Sigmoid colon (tissue), 7 donors: Measurements from ENCODE around the gene RAB6B. TPM values are rescaled to one million over a fixed set of nuclear protein-coding genes. Genes with fewer than 3 reads are reported as not detected.

Experiments
- DNase-seq: peaks from one replicate; pipeline ENCODE4 v3.0.0-alpha.2; 2019
- H3K27ac ChIP-seq, 4 donors: fragments of 200-600 bp; sonication (generic); one replicate each; pipeline ENCODE4 v1.5.1; 2016 to 2019; ENCODE audit warnings: mild to moderate bottlenecking in 1 of 4
- H3K27me3 ChIP-seq, 3 donors: fragments of 200-600 bp; sonication (generic); one replicate each; pipeline ENCODE4 v1.5.1; 2019; ENCODE audit warnings: mild to moderate bottlenecking in 1 of 3
- H3K36me3 ChIP-seq, 4 donors: fragments of 200-600 bp; sonication (generic); one replicate each; pipeline ENCODE4 v1.5.1; 2016 to 2019
- H3K4me1 ChIP-seq, 4 donors: fragments of 200-600 bp; sonication (generic); one replicate each; pipeline ENCODE4 v1.5.1; 2017 to 2019
- H3K4me3 ChIP-seq, 4 donors: fragments of 200-600 bp; sonication (generic); one replicate each; pipeline ENCODE4 v1.5.1; 2017 to 2019; ENCODE audit warnings: mild to moderate bottlenecking in 2 of 4, moderate library complexity in 1 of 4
- H3K9me3 ChIP-seq, 4 donors: fragments of 200-600 bp in 3 of 4; sonication (generic) in 3 of 4; one replicate each; pipeline versions ENCODE4 v1.5.1 to v1.6.1; 2013 to 2019
- EP300 ChIP-seq, 4 donors: sonication (generic); formaldehyde crosslinking; IDR thresholded peaks; one replicate each; pipeline ENCODE4 v1.6.1; 2017; ENCODE audit warnings: antibody characterized with exemption in 4 of 4
- POLR2A ChIP-seq, 2 donors: fragments of 450-650 bp; IDR thresholded peaks; one replicate each; pipeline ENCODE4 v1.6.1; 2016; ENCODE audit warnings: antibody characterized with exemption in 2 of 2, mild to moderate bottlenecking in 2 of 2, moderate library complexity in 2 of 2
- POLR2AphosphoS5 ChIP-seq, 4 donors: sonication (generic); formaldehyde crosslinking; IDR thresholded peaks; one replicate each; pipeline ENCODE4 v1.6.1; 2017; ENCODE audit warnings: antibody characterized with exemption in 4 of 4
- WGBS, 2 donors: extraction: QIAGEN DNeasy Blood & Tissue Kit; methylation state at CpG; one replicate each; pipeline ENCODE4 v1.1.7; 2013; 5-methylcytosine and 5-hydroxymethylcytosine counted together
- intact Hi-C: fragments of 100-400 bp; cut with DNase I; formaldehyde crosslinking; loops from one replicate; pipeline ENCODE4 v1.15.1; 2023
- polyA plus RNA-seq, 3 donors: library from polyadenylated mRNA; stranded (reverse); fragments of 200-250 nt; gene quantifications; one replicate each; pipeline ENCODE4 v1.2.3, GENCODE V29; 2013
- total RNA-seq, 4 donors: library from RNA; depleted of rRNA; stranded (reverse); fragments of >200 nt; gene quantifications; one replicate each; pipeline ENCODE4 v1.1.0, GENCODE V29; 2016
- TF ChIP-seq, protein P1 (sequence below), 4 experiments: fragments of 450-650 bp in 3 of 4; fragments of 200-600 bp in 1 of 4; IDR thresholded peaks; one replicate each; pipeline ENCODE4 v1.5.1; 2016 to 2019; ENCODE audit warnings: antibody characterized with exemption in 4 of 4, mild to moderate bottlenecking in 3 of 4, moderate library complexity in 2 of 4
- donor health status: healthy with polysubstance abuse.
- donor health status: Bipolar disorder and iron deficiency.
- donor health status: healthy.

RAB6B gene
- total and polyA plus RNA-seq, 7 donors: 0.60 to 19.7 (median 5.2) TPM

- no peak for DNase-seq
- Histone ChIP-seq H3K36me3 (no peaks in the 10 kb centered on the region), H3K9me3 (no peaks in the 10 kb centered on the region), H3K27ac (no peak overlapping the region), H3K4me3 (no peak overlapping the region), H3K4me1 (no peaks in the 10 kb centered on the region), H3K27me3 (peaks cover 0 to 3% (median 0%) of the 10 kb centered on the region in 3 donors)
- intact Hi-C loops: no loop called here
- TF ChIP-seq POLR2AphosphoS5 (IDR thresholded peaks at IDR 0.05) (no peak), POLR2A (IDR thresholded peaks at IDR 0.05) (no peak), EP300 (IDR thresholded peaks at IDR 0.05) (no peak)
- TF ChIP-seq, protein P1, sequence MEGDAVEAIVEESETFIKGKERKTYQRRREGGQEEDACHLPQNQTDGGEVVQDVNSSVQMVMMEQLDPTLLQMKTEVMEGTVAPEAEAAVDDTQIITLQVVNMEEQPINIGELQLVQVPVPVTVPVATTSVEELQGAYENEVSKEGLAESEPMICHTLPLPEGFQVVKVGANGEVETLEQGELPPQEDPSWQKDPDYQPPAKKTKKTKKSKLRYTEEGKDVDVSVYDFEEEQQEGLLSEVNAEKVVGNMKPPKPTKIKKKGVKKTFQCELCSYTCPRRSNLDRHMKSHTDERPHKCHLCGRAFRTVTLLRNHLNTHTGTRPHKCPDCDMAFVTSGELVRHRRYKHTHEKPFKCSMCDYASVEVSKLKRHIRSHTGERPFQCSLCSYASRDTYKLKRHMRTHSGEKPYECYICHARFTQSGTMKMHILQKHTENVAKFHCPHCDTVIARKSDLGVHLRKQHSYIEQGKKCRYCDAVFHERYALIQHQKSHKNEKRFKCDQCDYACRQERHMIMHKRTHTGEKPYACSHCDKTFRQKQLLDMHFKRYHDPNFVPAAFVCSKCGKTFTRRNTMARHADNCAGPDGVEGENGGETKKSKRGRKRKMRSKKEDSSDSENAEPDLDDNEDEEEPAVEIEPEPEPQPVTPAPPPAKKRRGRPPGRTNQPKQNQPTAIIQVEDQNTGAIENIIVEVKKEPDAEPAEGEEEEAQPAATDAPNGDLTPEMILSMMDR (IDR thresholded peaks at IDR 0.05): no peak
- WGBS, 2 donors: 64 to 76% methylated on average over 3 of the region's 3 CpGs
These were observed 98.1 kb downstream of the RAB6B start for GRCh38 chr3:133797396-133798105.

- no peak for DNase-seq
- Histone ChIP-seq H3K27me3 (no peaks in the 10 kb centered on the region), H3K4me1 (no peaks in the 10 kb centered on the region), H3K27ac (no peak overlapping the region), H3K9me3 (peaks cover 0 to 2% (median 0%) of the 10 kb centered on the region in 4 donors), H3K36me3 (no peaks in the 10 kb centered on the region), H3K4me3 (no peak overlapping the region)
- WGBS, 2 donors: 46 to 63% methylated on average over 9 of the region's 9 CpGs
- intact Hi-C loops: no loop called here
- TF ChIP-seq, protein P1 (IDR thresholded peaks at IDR 0.05): no peak
- TF ChIP-seq POLR2AphosphoS5 (IDR thresholded peaks at IDR 0.05) (no peak), EP300 (IDR thresholded peaks at IDR 0.05) (no peak), POLR2A (IDR thresholded peaks at IDR 0.05) (no peak)
These were observed 103.4 kb downstream of the RAB6B start for GRCh38 chr3:133792171-133792763.

- TF ChIP-seq EP300 (IDR thresholded peaks at IDR 0.05) (no peak), POLR2AphosphoS5 (IDR thresholded peaks at IDR 0.05) (no peak), POLR2A (IDR thresholded peaks at IDR 0.05) (no peak)
- TF ChIP-seq, protein P1 (IDR thresholded peaks at IDR 0.05): no peak
- Histone ChIP-seq H3K27me3 (peaks cover 0 to 4% (median 0%) of the 10 kb centered on the region in 3 donors), H3K36me3 (no peaks in the 10 kb centered on the region), H3K27ac (no peak overlapping the region), H3K9me3 (peaks cover 0 to 2% (median 0%) of the 10 kb centered on the region in 4 donors), H3K4me1 (no peaks in the 10 kb centered on the region), H3K4me3 (no peak overlapping the region)
- intact Hi-C loops: no loop called here
- 57 to 72% methylated on average over 2 of the region's 2 CpGs for WGBS, 2 donors
- no peak for DNase-seq
These were observed 107.7 kb downstream of the RAB6B start for GRCh38 chr3:133788024-133788423.

GRCh38 chr3:133783762-133784161 is 111.9 kb downstream of the RAB6B start:
- TF ChIP-seq EP300 (IDR thresholded peaks at IDR 0.05) (no peak), POLR2A (IDR thresholded peaks at IDR 0.05) (no peak), POLR2AphosphoS5 (IDR thresholded peaks at IDR 0.05) (no peak)
- TF ChIP-seq, protein P1 (IDR thresholded peaks at IDR 0.05): no peak
- no peaks in the 10 kb centered on the region for H3K36me3 ChIP-seq
- H3K27me3 ChIP-seq: peaks cover 0 to 4% (median 0%) of the 10 kb centered on the region in 3 donors
- intact Hi-C loops: no loop called here
- no peak for DNase-seq
- H3K9me3 ChIP-seq: no peaks in the 10 kb centered on the region
- 54 to 76% methylated on average over 32 of the region's 32 CpGs for WGBS, 2 donors
- H3K27ac ChIP-seq: no peak overlapping the region
- no peaks in the 10 kb centered on the region for H3K4me1 ChIP-seq
- H3K4me3 ChIP-seq: no peak overlapping the region
